HepG2 (cell line): ENCODE data around the gene TMEM190. TPM values are rescaled to one million over a fixed set of nuclear protein-coding genes. Genes with fewer than 3 reads are reported as not detected.

Source experiments
- CEBPB ChIP-seq: IDR thresholded peaks from 2 replicates; pipeline ENCODE4 v1.6.1; 2011; ENCODE audit warnings: low read depth, low read length, improper control_type of control experiment, borderline replicate concordance
- CEBPZ ChIP-seq: IDR thresholded peaks from 2 replicates; pipeline ENCODE4 v1.6.1; 2012; ENCODE audit warnings: low read length, improper control_type of control experiment
- ERF ChIP-seq: IDR thresholded peaks from 2 replicates; pipeline ENCODE4 v1.6.1; 2018; ENCODE audit warnings: missing biosample characterization, missing genetic modification reagents
- KAT7 ChIP-seq: IDR thresholded peaks from 2 replicates; pipeline ENCODE4 v1.6.1; 2018; ENCODE audit warnings: borderline replicate concordance, missing compliant biosample characterization
- MBD4 ChIP-seq: IDR thresholded peaks from 2 replicates; pipeline ENCODE4 v1.6.1; 2012; ENCODE audit warnings: low read length, inconsistent platforms, borderline replicate concordance
- NFRKB ChIP-seq: fragments of 450-650 bp; IDR thresholded peaks from 2 replicates; pipeline ENCODE4 v1.6.1; 2017
- PBX3 ChIP-seq: sonication (generic); formaldehyde crosslinking; IDR thresholded peaks from 2 replicates; pipeline ENCODE4 v1.8.1; 2023; ENCODE audit warnings: missing genetic modification reagents, inconsistent platforms, borderline replicate concordance
- PLRG1 ChIP-seq: fragments of 450-650 bp; conservative IDR thresholded peaks from 2 replicates; pipeline ENCODE4 v1.6.1; 2016
- ZC3H4 ChIP-seq: sonication (generic); formaldehyde crosslinking; IDR thresholded peaks from 2 replicates; pipeline ENCODE4 v1.4.0; 2020; ENCODE audit warnings: missing genetic modification reagents, borderline replicate concordance
- ZNF333 ChIP-seq: sonication (generic); formaldehyde crosslinking; IDR thresholded peaks from 2 replicates; pipeline ENCODE4 v1.4.0; 2020; ENCODE audit warnings: mild to moderate bottlenecking, missing genetic modification reagents, borderline replicate concordance
- ZNF451 ChIP-seq: sonication (generic); formaldehyde crosslinking; IDR thresholded peaks from 2 replicates; pipeline ENCODE4 v1.5.0; 2020; ENCODE audit warnings: mild to moderate bottlenecking, missing genetic modification reagents
- ZNF567 ChIP-seq: sonication (generic); formaldehyde crosslinking; IDR thresholded peaks from 2 replicates; pipeline ENCODE4 v1.8.1; 2023; ENCODE audit warnings: mild to moderate bottlenecking, missing genetic modification reagents, borderline replicate concordance
- ZNF740 ChIP-seq: sonication (generic); formaldehyde crosslinking; IDR thresholded peaks from 2 replicates; pipeline ENCODE4 v1.4.0; 2020; ENCODE audit warnings: missing genetic modification reagents
- ZNF816 ChIP-seq: sonication (generic); formaldehyde crosslinking; IDR thresholded peaks from 2 replicates; pipeline ENCODE4 v1.8.0; 2022; ENCODE audit warnings: missing genetic modification reagents, mild to moderate bottlenecking, borderline replicate concordance
- polyA plus RNA-seq, 8 experiments: library from polyadenylated mRNA; depleted of rRNA in 3 of 8; stranded (reverse) in 7 of 8; unstranded in 1 of 8; fragments of >200 nt; fragmentation: Illumina TruSeq in 4 of 8; extraction: Trizol in 4 of 8; gene quantifications; 2 replicates each; pipeline versions ENCODE4 v1.2.1 to v1.2.3, GENCODE V29; 2011 to 2016; ENCODE audit warnings: low read depth in 4 of 8, missing spikeins in 1 of 8, mixed read lengths in 1 of 8; ENCODE audit not compliant: insufficient read depth in 1 of 8
- total RNA-seq, 5 experiments: library from RNA; depleted of rRNA; stranded (reverse); fragments of >200 nt; fragmentation: Illumina TruSeq; extraction: Trizol; gene quantifications; 2 replicates each; pipeline ENCODE4 v1.2.3, GENCODE V29; 2016; ENCODE audit warnings: low read depth in 1 of 5
- TF ChIP-seq, protein P1 (sequence below): sonication (generic); formaldehyde crosslinking; IDR thresholded peaks from 2 replicates; pipeline ENCODE4 v1.5.0; 2020; ENCODE audit warnings: missing genetic modification reagents
- TF ChIP-seq, protein P2 (sequence below): sonication (generic); formaldehyde crosslinking; IDR thresholded peaks from 2 replicates; pipeline ENCODE4 v1.4.0; 2020; ENCODE audit warnings: missing genetic modification reagents
- TF ChIP-seq, protein P3 (sequence below): IDR thresholded peaks from 2 replicates; pipeline ENCODE4 v1.6.1; 2018; ENCODE audit warnings: missing genetic modification reagents, mild to moderate bottlenecking, missing compliant biosample characterization
- TF ChIP-seq, protein P4 (sequence below): sonication (generic); formaldehyde crosslinking; IDR thresholded peaks from 2 replicates; pipeline ENCODE4 v1.5.1; 2020; ENCODE audit warnings: mild to moderate bottlenecking, missing genetic modification reagents, moderate library complexity

Gene TMEM190
- total and polyA plus RNA-seq, 2 of the 13 experiments (the other 11 are each of a cell fraction or from before 2014, with no cell fraction given), result 0.35 to 0.83 TPM

GRCh38 chr19:55377356-55378131 lies 918 bp downstream of the TMEM190 start (continued):
- TF ChIP-seq, protein P1, sequence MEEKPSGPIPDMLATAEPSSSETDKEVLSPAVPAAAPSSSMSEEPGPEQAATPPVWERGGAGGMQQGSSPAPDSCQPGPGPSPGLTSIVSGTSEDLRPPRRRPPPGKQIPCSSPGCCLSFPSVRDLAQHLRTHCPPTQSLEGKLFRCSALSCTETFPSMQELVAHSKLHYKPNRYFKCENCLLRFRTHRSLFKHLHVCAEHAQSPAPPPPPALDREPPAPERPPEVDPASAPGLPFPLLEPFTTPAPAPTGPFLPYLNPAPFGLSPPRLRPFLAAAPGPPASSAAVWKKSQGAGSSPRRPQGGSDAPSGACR (CRISPR knock-in tag), result no peak
- no peak for TF ChIP-seq MBD4
- TF ChIP-seq ZNF567 (CRISPR knock-in tag), result no peak
- no peak for TF ChIP-seq KAT7 (CRISPR knock-in tag)
- no peak for TF ChIP-seq PBX3 (CRISPR knock-in tag)
- peak; percentile 74; the same call in 1 of the 2 replicates for TF ChIP-seq CEBPB
- no peak for TF ChIP-seq PLRG1
- TF ChIP-seq ERF, result no peak
- TF ChIP-seq, protein P2, sequence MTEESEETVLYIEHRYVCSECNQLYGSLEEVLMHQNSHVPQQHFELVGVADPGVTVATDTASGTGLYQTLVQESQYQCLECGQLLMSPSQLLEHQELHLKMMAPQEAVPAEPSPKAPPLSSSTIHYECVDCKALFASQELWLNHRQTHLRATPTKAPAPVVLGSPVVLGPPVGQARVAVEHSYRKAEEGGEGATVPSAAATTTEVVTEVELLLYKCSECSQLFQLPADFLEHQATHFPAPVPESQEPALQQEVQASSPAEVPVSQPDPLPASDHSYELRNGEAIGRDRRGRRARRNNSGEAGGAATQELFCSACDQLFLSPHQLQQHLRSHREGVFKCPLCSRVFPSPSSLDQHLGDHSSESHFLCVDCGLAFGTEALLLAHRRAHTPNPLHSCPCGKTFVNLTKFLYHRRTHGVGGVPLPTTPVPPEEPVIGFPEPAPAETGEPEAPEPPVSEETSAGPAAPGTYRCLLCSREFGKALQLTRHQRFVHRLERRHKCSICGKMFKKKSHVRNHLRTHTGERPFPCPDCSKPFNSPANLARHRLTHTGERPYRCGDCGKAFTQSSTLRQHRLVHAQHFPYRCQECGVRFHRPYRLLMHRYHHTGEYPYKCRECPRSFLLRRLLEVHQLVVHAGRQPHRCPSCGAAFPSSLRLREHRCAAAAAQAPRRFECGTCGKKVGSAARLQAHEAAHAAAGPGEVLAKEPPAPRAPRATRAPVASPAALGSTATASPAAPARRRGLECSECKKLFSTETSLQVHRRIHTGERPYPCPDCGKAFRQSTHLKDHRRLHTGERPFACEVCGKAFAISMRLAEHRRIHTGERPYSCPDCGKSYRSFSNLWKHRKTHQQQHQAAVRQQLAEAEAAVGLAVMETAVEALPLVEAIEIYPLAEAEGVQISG, result no peak
- TF ChIP-seq ZNF451 (CRISPR knock-in tag), result 0 out of 2 replicates have a peak, but pooled peaks have one; percentile 41
- no peak for TF ChIP-seq NFRKB
- TF ChIP-seq ZNF816 (CRISPR knock-in tag), result no peak
- TF ChIP-seq ZNF333, result no peak
- TF ChIP-seq ZC3H4 (CRISPR knock-in tag), result no peak
- no peak for TF ChIP-seq ZNF740 (CRISPR knock-in tag)
- TF ChIP-seq, protein P3, sequence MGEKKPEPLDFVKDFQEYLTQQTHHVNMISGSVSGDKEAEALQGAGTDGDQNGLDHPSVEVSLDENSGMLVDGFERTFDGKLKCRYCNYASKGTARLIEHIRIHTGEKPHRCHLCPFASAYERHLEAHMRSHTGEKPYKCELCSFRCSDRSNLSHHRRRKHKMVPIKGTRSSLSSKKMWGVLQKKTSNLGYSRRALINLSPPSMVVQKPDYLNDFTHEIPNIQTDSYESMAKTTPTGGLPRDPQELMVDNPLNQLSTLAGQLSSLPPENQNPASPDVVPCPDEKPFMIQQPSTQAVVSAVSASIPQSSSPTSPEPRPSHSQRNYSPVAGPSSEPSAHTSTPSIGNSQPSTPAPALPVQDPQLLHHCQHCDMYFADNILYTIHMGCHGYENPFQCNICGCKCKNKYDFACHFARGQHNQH (CRISPR knock-in tag), result no peak
- TF ChIP-seq CEBPZ, result no peak
- TF ChIP-seq, protein P4, sequence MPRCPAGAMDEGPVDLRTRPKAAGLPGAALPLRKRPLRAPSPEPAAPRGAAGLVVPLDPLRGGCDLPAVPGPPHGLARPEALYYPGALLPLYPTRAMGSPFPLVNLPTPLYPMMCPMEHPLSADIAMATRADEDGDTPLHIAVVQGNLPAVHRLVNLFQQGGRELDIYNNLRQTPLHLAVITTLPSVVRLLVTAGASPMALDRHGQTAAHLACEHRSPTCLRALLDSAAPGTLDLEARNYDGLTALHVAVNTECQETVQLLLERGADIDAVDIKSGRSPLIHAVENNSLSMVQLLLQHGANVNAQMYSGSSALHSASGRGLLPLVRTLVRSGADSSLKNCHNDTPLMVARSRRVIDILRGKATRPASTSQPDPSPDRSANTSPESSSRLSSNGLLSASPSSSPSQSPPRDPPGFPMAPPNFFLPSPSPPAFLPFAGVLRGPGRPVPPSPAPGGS (CRISPR knock-in tag), result no peak
